ENCODE results near the gene ADGRF4. TPM values are rescaled to one million over a fixed set of nuclear protein-coding genes. Genes with fewer than 3 reads are reported as not detected.

ADGRF4 gene
- total RNA-seq, 1 experiment from 2014 or later = 0.10 TPM

- intact Hi-C loops (cut with micrococcal nuclease; ENCODE audit: unreplicated experiment) (no loop called here), in situ Hi-C loops (cut with HindIII; ENCODE audit: low pct_unique_long_range_greater_than_20kb, low sequenced_read_pairs) (no loop called here)
- no peak overlapping the region for H3K4me3 ChIP-seq (ENCODE audit: low read depth in 2 of 2, low read length in 2 of 2)
- H3K36me3 ChIP-seq (ENCODE audit: control insufficient read depth, insufficient read depth, low read length) = no peaks in the 10 kb centered on the region
- no peak for ATAC-seq
- H3K9me3 ChIP-seq (ENCODE audit: control insufficient read depth, insufficient read depth, low read depth, low read length) = no peaks in the 10 kb centered on the region
- DNase-seq (ENCODE audit: low read depth, low spot score) = no peak
- CTCF ChIA-PET = no interaction called here
- peaks cover 3% of the 10 kb centered on the region; the same call in 1 of the 2 replicates for H3K4me1 ChIP-seq (ENCODE audit: control insufficient read depth, insufficient read depth, low read length)
- no peak for TF ChIP-seq POLR2AphosphoS5 (IDR thresholded peaks at IDR 0.05; ENCODE audit: low read depth, low read length)
- no peak for TF ChIP-seq CTCF (IDR thresholded peaks at IDR 0.05)
- no peak for TF ChIP-seq SIN3A (IDR thresholded peaks at IDR 0.05; ENCODE audit: borderline replicate concordance, insufficient read depth, low read depth, low read length)
- TF ChIP-seq, protein P1, sequence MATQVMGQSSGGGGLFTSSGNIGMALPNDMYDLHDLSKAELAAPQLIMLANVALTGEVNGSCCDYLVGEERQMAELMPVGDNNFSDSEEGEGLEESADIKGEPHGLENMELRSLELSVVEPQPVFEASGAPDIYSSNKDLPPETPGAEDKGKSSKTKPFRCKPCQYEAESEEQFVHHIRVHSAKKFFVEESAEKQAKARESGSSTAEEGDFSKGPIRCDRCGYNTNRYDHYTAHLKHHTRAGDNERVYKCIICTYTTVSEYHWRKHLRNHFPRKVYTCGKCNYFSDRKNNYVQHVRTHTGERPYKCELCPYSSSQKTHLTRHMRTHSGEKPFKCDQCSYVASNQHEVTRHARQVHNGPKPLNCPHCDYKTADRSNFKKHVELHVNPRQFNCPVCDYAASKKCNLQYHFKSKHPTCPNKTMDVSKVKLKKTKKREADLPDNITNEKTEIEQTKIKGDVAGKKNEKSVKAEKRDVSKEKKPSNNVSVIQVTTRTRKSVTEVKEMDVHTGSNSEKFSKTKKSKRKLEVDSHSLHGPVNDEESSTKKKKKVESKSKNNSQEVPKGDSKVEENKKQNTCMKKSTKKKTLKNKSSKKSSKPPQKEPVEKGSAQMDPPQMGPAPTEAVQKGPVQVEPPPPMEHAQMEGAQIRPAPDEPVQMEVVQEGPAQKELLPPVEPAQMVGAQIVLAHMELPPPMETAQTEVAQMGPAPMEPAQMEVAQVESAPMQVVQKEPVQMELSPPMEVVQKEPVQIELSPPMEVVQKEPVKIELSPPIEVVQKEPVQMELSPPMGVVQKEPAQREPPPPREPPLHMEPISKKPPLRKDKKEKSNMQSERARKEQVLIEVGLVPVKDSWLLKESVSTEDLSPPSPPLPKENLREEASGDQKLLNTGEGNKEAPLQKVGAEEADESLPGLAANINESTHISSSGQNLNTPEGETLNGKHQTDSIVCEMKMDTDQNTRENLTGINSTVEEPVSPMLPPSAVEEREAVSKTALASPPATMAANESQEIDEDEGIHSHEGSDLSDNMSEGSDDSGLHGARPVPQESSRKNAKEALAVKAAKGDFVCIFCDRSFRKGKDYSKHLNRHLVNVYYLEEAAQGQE (IDR thresholded peaks at IDR 0.05; ENCODE audit: insufficient read depth in 1 of 2, low read depth in 2 of 2, low read length in 1 of 2) = no peak
- TF ChIP-seq TCF7L2 (IDR thresholded peaks at IDR 0.05; ENCODE audit: low read depth, low read length) = no peak
- H3K27ac ChIP-seq (ENCODE audit: low read length) = no peak overlapping the region
- BruUV-seq (replicated peaks) = no TSS peak
- no peaks in the 10 kb centered on the region for H3K27me3 ChIP-seq (ENCODE audit: control insufficient read depth, insufficient read depth, low read length)
- POLR2A ChIA-PET = no interaction called here
Observed at GRCh38 chr6:47697925-47698324, 455 bp upstream of the ADGRF4 start.

- ATAC-seq (no peak), DNase-seq (ENCODE audit: low read depth, low spot score) (no peak)
- Histone ChIP-seq H3K4me1 (ENCODE audit: control insufficient read depth, insufficient read depth, low read length) (peaks cover 3% of the 10 kb centered on the region; the same call in 1 of the 2 replicates), H3K27ac (ENCODE audit: low read length) (no peak overlapping the region), H3K36me3 (ENCODE audit: control insufficient read depth, insufficient read depth, low read length) (no peaks in the 10 kb centered on the region), H3K4me3 (ENCODE audit: low read depth in 2 of 2, low read length in 2 of 2) (no peak overlapping the region), H3K27me3 (ENCODE audit: control insufficient read depth, insufficient read depth, low read length) (no peaks in the 10 kb centered on the region), H3K9me3 (ENCODE audit: control insufficient read depth, insufficient read depth, low read depth, low read length) (no peaks in the 10 kb centered on the region)
- POLR2A ChIA-PET = interaction anchor here (0.6 kb wide), 1 partner anchor 39 kb away, joined by 3 read pairs; no protein-coding TSS in a partner anchor
- TF ChIP-seq, protein P1 (IDR thresholded peaks at IDR 0.05; ENCODE audit: insufficient read depth in 1 of 2, low read depth in 2 of 2, low read length in 1 of 2) = no peak
- TF ChIP-seq TCF7L2 (IDR thresholded peaks at IDR 0.05; ENCODE audit: low read depth, low read length) (no peak), CTCF (IDR thresholded peaks at IDR 0.05) (no peak), SIN3A (IDR thresholded peaks at IDR 0.05; ENCODE audit: borderline replicate concordance, insufficient read depth, low read depth, low read length) (no peak), POLR2AphosphoS5 (IDR thresholded peaks at IDR 0.05; ENCODE audit: low read depth, low read length) (no peak)
- intact Hi-C loops (cut with micrococcal nuclease; ENCODE audit: unreplicated experiment) = no loop called here
- CTCF ChIA-PET = no interaction called here
- BruUV-seq (replicated peaks) = no TSS peak
- in situ Hi-C loops (cut with HindIII; ENCODE audit: low pct_unique_long_range_greater_than_20kb, low sequenced_read_pairs) = no loop called here
Observed at GRCh38 chr6:47700053-47700452, 1.7 kb downstream of the ADGRF4 start.
